CD4-positive, alpha-beta T cell treated with Interleukin-15 for 4 hours (primary cell): Measurements from ENCODE around the gene MRC2.
"Not testable (repeated sequence)": the region's sequence is repeated elsewhere in the genome, so short reads cannot be mapped to it uniquely, and the experiment has no call there.

Experiments used
- DNase-seq: peaks from one replicate; pipeline ENCODE4 v3.0.0-alpha.2; 2020; ENCODE audit warnings: low spot score

The MRC2 gene

GRCh38 chr17:62679866-62680377, 52.5 kb downstream of the MRC2 start:
- no peak for DNase-seq

GRCh38 chr17:62680541-62681052, 53.1 kb downstream of the MRC2 start:
- no peak for DNase-seq

- DNase-seq: no peak
These were observed 53.8 kb downstream of the MRC2 start for GRCh38 chr17:62681061-62681938.

- no peak for DNase-seq
These were observed 54.5 kb downstream of the MRC2 start for GRCh38 chr17:62681939-62682381.

GRCh38 chr17:62684179-62684578, 56.7 kb downstream of the MRC2 start:
- DNase-seq: no peak

GRCh38 chr17:62687997-62688396, 60.5 kb downstream of the MRC2 start:
- DNase-seq: no peak

- DNase-seq: no peak
These were observed 61.1 kb downstream of the MRC2 start for GRCh38 chr17:62688398-62689160.

- DNase-seq: no peak
These were observed 62.1 kb downstream of the MRC2 start for GRCh38 chr17:62689441-62690167.

- no peak for DNase-seq
These were observed 62.9 kb downstream of the MRC2 start for GRCh38 chr17:62690168-62690897.

GRCh38 chr17:62691589-62691915, 64.1 kb downstream of the MRC2 start:
- not testable (repeated sequence) for DNase-seq

GRCh38 chr17:62692159-62692651, 64.7 kb downstream of the MRC2 start:
- DNase-seq: no peak

GRCh38 chr17:62692721-62693431, 65.4 kb downstream of the MRC2 start:
- DNase-seq: no peak

GRCh38 chr17:62693616-62694409, 66.3 kb downstream of the MRC2 start:
- no peak for DNase-seq

GRCh38 chr17:62695093-62695738, 67.7 kb downstream of the MRC2 start:
- DNase-seq: not testable (repeated sequence)

GRCh38 chr17:62696256-62696655, 68.8 kb downstream of the MRC2 start:
- DNase-seq: no peak

GRCh38 chr17:62696726-62697490, 69.4 kb downstream of the MRC2 start:
- DNase-seq: no peak

- not testable (repeated sequence) for DNase-seq
These were observed 71.0 kb downstream of the MRC2 start for GRCh38 chr17:62698459-62698858.

GRCh38 chr17:62700964-62701705, 73.7 kb downstream of the MRC2 start:
- no peak for DNase-seq
